GM21619 (cell line): ENCODE measurements around the gene ZNG1C.
"Not testable (repeated sequence)": the region's sequence is repeated elsewhere in the genome, so short reads cannot be mapped to it uniquely, and the experiment has no call there.

ENCODE experiments used
- ATAC-seq: cut with Tn5 transposase; IDR thresholded peaks from one replicate; pipeline ENCODE4 v1.9.1; 2021; ENCODE audit not compliant: unreplicated experiment

The ZNG1C gene

DNA sequence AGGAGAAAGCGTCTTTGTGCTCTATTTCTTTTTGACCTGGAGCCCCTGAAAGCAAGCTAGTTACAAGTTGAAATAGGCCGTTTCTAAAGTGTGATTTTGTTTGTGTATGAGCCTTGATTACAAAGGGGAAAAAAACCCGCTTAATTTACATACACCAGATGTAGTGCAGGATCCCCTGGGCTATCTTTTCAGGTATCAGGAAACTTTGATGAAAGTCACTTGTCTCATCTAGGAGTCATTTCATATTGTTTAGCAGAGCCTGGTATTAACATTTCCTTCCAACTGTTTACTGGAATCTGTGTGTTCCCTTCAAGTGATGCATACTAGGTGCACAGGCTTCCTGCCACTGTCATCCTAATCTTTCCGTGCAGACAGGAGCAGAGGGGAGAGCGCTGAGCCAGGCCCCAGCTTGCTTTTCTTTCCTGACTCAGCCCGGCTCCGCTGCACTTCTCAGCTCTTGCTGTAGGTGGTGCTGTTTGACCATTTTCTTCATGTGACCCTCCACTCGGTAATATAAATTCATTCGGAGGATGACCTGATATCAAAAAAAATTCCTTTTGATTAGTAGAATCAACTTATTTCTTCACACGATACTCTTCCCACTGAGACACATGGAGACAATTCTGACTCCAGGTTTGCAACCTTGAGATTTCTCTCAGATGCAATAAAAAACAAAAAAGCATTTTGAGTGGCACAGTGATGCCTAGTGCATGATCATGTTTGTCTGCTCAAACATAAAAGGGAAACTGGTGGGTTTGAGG lies 100.7 kb downstream of the ZNG1C start:
- peak; percentile 81 for ATAC-seq

DNA sequence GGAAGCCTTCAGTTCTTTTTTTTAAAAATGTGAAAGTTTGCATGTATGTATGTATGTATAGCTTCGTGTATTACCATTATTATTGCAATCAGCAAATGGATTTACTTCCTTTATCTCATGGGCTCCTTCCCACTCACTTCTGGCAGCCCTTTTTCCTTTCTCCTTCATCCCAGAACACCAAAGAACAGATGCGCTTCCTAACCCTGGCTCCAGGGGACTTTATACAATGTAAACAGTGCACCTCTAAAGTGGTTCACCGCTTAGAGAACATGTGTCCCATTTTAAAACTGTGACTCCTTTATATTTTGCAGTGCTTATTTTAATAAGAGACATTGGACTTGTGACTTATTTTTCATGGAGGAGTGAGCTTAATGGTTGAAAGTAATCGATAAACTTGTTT lies 101.5 kb downstream of the ZNG1C start:
- not testable (repeated sequence) for ATAC-seq

DNA sequence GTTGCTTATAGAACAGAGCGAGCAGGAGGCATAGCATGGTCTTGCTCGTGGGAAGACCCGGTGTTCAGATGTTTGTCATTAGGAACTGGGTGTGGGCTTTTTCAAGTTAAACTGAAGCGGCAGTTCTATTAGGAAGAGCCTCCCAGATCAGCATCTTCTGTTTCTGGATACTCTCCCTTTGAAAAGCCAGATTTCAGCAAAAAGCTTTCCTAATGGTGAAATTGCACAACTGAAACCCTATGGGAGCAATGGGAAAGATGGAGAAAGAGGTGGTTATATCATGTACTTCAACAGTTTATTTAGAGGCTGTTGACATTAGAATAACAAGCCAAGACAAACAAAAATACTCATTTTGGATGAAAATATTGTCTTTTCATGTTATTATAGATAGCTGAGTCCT lies 102.2 kb downstream of the ZNG1C start:
- ATAC-seq, result not testable (repeated sequence)
